Stimulated activated CD8-positive, alpha-beta memory T cell treated with anti-CD3 and anti-CD28 coated beads, Interleukin-15, amount 100 ng/mL, for 48 hours (primary cell): Measurements from ENCODE around the gene GDF10.
A peak's percentile ranks its signal among the peaks of the same experiment; 100 is the strongest.

Source experiments
- DNase-seq, 2 donors: peaks; one replicate each; pipeline ENCODE4 v3.0.0-alpha.2; 2020; ENCODE audit warnings: low read depth in 2 of 2

The GDF10 gene

DNA sequence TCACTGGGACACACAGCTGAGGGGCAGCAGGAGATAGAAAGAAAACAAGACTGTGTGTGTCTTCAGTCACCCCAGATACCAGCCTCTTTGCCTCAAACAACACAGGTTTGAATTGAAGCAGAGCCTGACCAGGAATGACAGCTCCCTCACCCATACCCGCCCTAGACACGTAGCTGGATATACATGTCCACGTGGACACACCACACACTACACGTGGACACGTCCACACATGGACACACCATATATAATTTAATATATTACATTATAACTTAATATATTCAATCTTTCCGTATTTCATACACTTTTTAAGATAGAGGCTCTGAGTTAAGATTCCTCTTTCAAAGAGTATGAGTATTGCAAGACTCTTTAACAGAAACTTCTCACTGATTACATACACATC, 33.5 kb downstream of the GDF10 start:
- DNase-seq: no peak

GRCh38 chr10:47334466-47335295, 34.7 kb downstream of the GDF10 start:
- no peak for DNase-seq

DNA sequence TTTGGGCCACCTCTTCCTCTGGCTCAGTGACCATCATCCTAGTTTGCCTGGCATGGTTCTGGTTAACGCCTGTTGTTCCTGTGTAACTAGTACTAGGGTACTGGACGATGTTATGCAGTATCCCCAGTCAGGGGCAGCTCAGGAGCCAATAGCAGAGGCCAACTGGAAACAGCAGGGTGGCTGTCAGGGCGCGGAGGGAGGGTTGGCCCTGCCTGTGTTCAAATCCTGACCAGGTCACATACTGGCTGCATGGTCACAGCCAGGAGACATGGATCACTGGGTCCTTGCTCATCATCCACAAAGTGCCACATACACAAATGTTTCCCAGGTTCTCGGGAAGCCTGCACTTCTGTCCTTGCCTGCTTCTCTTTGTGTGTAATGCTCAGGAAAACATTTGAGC, 35.9 kb downstream of the GDF10 start:
- no peak for DNase-seq

- DNase-seq: no peak
Measured at GRCh38 chr10:47336387-47337134, 36.6 kb downstream of the GDF10 start.

DNA sequence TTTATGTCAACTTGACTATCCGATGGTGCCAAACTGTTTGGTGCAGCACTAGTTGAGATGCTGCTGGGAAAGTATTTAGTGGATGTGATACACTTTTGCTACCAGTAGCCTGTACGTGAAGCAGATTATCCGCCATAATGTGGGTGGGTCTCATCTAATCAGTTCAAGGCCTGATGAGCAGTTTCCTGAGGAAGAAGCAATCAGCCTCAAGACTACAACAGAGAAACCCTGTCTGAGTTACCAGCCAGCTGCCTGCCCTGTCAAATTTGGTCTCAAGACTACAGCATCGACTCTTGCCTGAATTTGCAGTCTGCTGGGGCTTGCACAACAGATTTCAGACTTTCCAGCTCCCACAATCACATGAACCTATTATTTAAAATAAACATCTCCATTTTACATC, 37.3 kb downstream of the GDF10 start:
- no peak for DNase-seq

DNA sequence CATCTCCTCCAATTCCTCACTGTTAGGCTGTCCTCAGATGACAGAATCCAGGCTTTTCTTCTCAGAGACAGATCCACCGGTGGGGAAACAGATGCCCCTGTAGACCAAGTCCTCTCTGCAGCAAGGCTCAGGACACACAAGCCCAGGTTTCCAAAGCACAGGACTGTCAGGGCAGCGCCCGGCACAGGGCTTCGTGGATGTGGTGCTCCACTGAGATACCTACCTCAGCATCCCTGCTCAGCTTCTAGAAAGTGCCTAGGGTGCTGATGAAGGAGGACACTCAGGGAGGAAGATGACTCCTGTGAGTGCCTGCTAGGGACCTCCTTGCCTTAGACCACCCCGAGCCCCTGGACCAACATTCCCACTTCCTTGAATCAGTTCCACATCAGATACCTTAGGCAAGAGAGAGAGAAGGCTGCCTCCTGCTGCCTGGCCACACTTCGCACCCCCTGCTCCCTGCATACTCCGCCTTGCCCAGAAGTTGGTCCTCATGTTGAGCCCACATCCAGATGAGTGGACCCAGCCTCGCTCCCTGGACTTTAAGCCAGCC, 39.3 kb downstream of the GDF10 start:
- no peak for DNase-seq

DNA sequence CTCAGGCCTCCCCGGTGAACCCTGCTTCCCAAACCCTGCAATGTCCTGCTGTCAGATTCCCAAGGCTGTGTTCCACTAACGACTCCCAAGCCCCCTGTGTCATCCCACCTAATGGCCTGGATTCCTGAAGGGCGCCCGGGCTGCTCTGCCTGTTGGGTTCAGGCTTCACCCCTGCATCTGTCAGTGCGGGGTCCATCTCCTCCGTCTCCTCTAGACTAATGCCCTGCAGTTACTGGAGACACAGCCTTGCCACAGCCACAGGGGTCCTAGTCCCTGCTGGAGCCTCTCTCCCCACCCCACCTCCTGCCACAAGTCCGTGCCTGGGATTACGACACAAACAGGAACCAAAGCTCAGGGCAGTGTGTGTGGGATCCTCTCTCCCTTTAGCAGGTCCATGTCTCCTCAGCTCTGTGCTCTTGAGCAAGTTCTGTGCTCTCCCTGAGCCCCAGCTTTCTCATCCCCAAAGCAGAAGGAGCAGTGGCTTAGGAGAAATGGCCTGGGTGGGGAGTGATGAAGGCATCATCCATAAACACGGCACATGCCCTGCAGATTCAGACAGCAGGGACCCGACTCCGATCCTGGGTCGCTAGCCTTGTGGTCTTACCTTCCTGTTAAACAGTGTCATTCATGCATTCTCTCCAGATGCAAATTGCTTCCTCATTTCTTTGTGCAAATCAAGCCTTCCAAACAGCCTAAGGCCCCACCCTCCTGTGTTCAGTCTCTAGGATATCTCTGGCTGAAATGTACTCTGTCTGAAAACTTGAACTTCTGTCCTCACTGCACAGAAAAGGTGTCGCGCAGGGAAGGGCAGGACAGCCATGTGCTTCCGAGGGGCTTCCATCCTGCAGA, 40.0 kb downstream of the GDF10 start:
- no peak for DNase-seq

DNA sequence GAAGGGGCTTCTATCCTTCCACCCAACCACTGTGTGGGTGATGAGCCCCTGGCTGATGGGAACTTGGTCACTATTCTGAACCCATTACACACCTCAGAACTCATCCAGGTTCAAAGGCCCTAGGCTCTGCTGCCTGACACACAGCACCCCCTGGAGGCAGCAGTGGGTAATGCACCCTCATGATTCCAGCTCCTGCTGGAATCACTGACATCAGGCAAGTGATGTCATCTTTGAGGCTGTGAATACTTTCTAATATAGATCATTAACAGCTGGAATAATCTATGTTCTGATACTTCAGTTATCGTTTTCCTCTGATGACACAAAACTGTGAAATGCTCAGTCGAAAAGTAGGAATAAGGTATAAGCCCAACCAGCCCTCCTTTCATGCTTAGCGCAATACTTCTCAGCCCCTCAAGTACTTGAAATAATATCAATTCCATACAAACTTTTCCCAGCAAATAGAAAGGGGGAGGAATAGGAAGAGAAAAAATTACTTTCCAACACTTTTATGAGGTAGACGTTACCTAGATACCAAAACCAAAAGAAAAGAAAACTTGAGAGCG, 40.7 kb downstream of the GDF10 start:
- peak; percentile 38 to 42 for DNase-seq

DNA sequence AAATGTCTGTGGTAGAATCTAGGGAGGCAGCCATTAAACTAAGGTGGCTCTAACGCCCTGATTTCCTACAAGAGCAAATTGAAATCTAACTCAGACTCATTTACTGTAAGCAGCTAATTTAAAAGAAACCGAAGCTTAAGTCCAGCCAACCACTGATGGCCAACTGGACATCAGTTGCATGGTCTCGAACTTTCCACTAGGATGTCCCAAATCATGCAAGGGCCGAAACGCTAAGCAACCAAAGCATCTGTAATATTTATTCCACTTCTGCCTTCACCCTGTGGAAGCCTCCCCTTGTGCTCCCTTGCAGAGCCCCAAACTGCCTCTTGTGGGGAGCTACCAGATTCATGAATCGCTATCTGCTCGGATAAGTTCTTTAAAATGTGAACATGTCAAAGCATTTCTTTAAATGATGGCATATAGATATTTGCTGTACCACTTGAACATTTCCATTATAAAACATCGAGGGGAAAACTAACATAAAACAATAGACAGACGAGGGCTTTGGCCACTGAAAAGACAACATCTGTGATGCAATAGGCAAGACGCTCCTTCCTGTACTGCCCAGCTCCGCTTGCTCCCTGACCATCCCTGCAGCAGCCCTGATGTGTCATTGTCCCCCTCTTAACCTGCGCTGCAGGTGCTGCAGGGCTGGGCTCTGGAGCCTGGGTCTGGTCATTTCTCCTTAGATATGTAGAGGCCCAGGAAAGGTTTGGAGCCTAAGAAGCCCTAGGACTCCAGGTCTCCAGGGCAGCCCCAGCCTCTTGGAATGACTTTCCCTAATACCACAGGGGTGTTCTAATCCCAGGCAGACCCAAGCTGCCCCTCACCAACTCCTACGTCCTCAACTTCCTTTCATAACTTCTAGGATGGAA, 45.2 kb downstream of the GDF10 start:
- DNase-seq: no peak

DNA sequence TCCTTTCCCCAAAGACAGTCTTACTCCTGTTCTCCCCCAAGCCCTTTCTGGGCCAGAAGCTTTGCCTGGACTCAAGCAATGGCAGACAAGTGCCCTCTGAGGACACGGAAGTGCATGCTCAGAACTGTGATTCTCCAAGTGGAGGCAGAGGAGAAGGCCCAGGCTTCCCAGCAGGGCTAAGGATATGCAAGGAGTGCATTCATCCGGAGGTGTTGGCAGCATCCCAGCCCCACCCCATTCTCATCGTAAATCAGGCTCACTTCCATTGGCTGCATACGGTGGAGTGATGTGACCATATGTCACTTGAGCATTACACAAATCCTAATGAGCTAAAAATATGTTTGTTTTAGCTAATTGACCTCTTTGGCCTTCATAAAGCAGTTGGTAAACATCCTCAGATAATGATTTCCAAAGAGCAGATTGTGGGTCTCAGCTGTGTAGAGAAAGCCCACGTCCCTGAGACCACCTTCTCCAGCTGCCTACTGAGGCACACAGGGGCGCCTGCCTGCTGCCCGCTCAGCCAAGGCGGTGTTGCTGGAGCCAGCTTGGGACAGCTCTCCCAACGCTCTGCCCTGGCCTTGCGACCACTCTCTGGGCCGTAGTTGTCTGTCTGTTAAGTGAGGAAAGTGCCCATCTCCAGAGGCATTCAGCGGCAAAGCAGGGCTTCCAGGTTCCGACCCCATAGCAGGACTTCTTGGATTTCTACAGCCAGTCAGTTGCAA, 46.7 kb downstream of the GDF10 start:
- no peak for DNase-seq

GRCh38 chr10:47347303-47347675, 47.3 kb downstream of the GDF10 start:
- no peak for DNase-seq

DNA sequence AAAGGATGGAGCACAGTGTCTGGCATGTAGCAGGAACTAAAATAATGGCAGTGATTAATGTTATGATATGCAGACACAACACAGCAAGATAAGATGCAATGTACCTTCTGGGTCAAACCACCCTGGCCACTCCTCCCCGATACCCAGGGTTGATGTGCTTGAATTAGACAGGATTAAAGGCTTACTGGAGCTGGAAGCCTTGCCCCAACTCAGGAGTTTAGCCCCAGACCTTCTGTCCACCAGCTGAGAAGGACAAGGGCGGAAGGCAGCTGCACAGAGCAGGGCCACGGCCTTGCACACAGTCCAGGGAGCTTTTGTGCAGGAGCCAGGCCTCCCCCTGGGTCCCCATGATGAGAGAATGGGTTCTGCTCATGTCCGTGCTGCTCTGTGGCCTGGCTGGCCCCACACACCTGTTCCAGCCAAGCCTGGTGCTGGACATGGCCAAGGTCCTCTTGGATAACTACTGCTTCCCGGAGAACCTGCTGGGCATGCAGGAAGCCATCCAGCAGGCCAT, 48.2 kb downstream of the GDF10 start, which contains the start of gene RBP3:
TSS of gene RBP3 (plus strand) at position 226 of the 514 bp plus-strand sequence. CDS start at position 348, 122 bp downstream.
- no peak for DNase-seq

DNA sequence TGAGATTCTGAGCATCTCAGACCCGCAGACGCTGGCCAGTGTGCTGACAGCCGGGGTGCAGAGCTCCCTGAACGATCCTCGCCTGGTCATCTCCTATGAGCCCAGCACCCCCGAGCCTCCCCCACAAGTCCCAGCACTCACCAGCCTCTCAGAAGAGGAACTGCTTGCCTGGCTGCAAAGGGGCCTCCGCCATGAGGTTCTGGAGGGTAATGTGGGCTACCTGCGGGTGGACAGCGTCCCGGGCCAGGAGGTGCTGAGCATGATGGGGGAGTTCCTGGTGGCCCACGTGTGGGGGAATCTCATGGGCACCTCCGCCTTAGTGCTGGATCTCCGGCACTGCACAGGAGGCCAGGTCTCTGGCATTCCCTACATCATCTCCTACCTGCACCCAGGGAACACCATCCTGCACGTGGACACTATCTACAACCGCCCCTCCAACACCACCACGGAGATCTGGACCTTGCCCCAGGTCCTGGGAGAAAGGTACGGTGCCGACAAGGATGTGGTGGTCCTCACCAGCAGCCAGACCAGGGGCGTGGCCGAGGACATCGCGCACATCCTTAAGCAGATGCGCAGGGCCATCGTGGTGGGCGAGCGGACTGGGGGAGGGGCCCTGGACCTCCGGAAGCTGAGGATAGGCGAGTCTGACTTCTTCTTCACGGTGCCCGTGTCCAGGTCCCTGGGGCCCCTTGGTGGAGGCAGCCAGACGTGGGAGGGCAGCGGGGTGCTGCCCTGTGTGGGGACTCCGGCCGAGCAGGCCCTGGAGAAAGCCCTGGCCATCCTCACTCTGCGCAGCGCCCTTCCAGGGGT, 48.9 kb downstream of the GDF10 start:
- DNase-seq: no peak

- DNase-seq: no peak
Measured at GRCh38 chr10:47349516-47349915, 49.5 kb downstream of the GDF10 start.

- DNase-seq: no peak
Measured at GRCh38 chr10:47349941-47350371, 50.0 kb downstream of the GDF10 start.

DNA sequence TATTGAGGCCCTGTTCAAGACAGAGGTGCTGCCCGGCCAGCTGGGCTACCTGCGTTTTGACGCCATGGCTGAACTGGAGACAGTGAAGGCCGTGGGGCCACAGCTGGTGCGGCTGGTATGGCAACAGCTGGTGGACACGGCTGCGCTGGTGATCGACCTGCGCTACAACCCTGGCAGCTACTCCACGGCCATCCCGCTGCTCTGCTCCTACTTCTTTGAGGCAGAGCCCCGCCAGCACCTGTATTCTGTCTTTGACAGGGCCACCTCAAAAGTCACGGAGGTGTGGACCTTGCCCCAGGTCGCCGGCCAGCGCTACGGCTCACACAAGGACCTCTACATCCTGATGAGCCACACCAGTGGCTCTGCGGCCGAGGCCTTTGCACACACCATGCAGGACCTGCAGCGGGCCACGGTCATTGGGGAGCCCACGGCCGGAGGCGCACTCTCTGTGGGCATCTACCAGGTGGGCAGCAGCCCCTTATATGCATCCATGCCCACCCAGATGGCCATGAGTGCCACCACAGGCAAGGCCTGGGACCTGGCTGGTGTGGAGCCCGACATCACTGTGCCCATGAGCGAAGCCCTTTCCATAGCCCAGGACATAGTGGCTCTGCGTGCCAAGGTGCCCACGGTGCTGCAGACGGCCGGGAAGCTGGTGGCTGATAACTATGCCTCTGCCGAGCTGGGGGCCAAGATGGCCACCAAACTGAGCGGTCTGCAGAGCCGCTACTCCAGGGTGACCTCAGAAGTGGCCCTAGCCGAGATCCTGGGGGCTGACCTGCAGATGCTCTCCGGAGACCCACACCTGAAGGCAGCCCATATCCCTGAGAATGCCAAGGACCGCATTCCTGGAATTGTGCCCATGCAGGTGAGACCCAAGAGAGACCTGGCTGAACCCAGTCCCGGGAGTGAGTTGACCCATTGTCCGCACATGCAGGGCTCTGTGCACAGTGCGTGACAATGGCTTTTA, 51.0 kb downstream of the GDF10 start:
- no peak for DNase-seq
